Suprapubic skin (tissue), 4 donors: ENCODE data around the gene DPH7. TPM values are rescaled to one million over a fixed set of nuclear protein-coding genes. Genes with fewer than 3 reads are reported as not detected.
A peak's percentile ranks its signal among the peaks of the same experiment; 100 is the strongest.
"Not testable (repeated sequence)": the region's sequence is repeated elsewhere in the genome, so short reads cannot be mapped to it uniquely, and the experiment has no call there.

Source experiments
- DNase-seq, 2 donors: peaks; one replicate each; pipeline ENCODE4 v3.0.0-alpha.2; 2019; ENCODE audit warnings: low spot score in 2 of 2
- H3K27ac ChIP-seq: fragments of 200-600 bp; sonication (generic); one replicate; pipeline ENCODE4 v1.5.1; 2019
- H3K27me3 ChIP-seq: fragments of 200-600 bp; sonication (generic); one replicate; pipeline ENCODE4 v1.5.1; 2019
- H3K36me3 ChIP-seq: fragments of 200-600 bp; sonication (generic); one replicate; pipeline ENCODE4 v1.5.1; 2019
- H3K4me1 ChIP-seq: fragments of 200-600 bp; sonication (generic); one replicate; pipeline ENCODE4 v1.5.1; 2019
- H3K4me3 ChIP-seq: fragments of 200-600 bp; sonication (generic); one replicate; pipeline ENCODE4 v1.5.1; 2019; ENCODE audit warnings: mild to moderate bottlenecking
- H3K9me3 ChIP-seq: fragments of 200-600 bp; sonication (generic); one replicate; pipeline ENCODE4 v1.5.1; 2019
- CTCF ChIP-seq, 2 donors: fragments of 200-600 bp in 1 of 2; fragments of 450-650 bp in 1 of 2; sonication (generic) in 1 of 2; IDR thresholded peaks; one replicate each; pipeline ENCODE4 v1.5.1; 2016 to 2019; ENCODE audit warnings: antibody characterized with exemption in 2 of 2, mild to moderate bottlenecking in 1 of 2, moderate library complexity in 1 of 2
- EP300 ChIP-seq: sonication (generic); formaldehyde crosslinking; IDR thresholded peaks from one replicate; pipeline ENCODE4 v1.6.1; 2017; ENCODE audit warnings: antibody characterized with exemption
- POLR2A ChIP-seq, 2 donors: fragments of 450-650 bp; IDR thresholded peaks; one replicate each; pipeline ENCODE4 v1.6.1; 2017; ENCODE audit warnings: antibody characterized with exemption in 2 of 2, mild to moderate bottlenecking in 2 of 2, moderate library complexity in 2 of 2
- POLR2AphosphoS5 ChIP-seq, 3 donors: sonication (generic); formaldehyde crosslinking; IDR thresholded peaks; one replicate each; pipeline ENCODE4 v1.6.1; 2017; ENCODE audit warnings: antibody characterized with exemption in 3 of 3
- WGBS: methylation state at CpG from one replicate; pipeline ENCODE4 v1.1.5; 2018; 5-methylcytosine and 5-hydroxymethylcytosine counted together
- total RNA-seq, 4 donors: library from RNA; depleted of rRNA; stranded (reverse); fragments of >200 nt; gene quantifications; one replicate each; pipeline ENCODE4 v1.1.0, GENCODE V29; 2016

Gene DPH7
- total RNA-seq, 4 donors from 2014 or later, result 26.8 to 64.8 (median 34.1) TPM

DNA sequence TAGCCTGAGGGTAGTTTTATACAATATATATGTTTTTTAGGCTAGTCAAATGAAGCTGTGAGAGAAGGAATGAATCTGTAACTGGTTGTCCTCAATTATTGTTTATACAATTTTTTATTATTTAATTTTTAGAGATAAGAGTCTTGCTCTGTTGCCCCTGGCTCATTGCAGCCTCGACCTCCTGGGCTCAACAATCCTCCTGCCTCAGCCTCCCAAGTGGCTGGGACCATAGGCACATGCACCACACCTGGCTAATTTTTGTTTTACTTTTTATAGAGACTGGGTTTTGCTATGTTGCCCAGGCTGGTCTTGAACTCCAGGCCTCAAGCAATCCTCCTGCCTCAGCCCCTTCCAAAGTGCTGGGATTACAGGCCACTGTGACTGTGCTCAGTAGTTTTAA lies 24.4 kb downstream of the DPH7 start:
- no peak overlapping the region for H3K27ac ChIP-seq
- H3K9me3 ChIP-seq, result no peaks in the 10 kb centered on the region
- 76% methylated on average over 1 of the region's 1 CpG for WGBS
- peaks cover 38% of the 10 kb centered on the region for H3K36me3 ChIP-seq
- no peaks in the 10 kb centered on the region for H3K27me3 ChIP-seq
- no peak for TF ChIP-seq POLR2A (IDR thresholded peaks at IDR 0.05)
- no peak for TF ChIP-seq POLR2AphosphoS5 (IDR thresholded peaks at IDR 0.05)
- no peak for TF ChIP-seq CTCF (IDR thresholded peaks at IDR 0.05)
- no peak overlapping the region for H3K4me3 ChIP-seq
- peaks cover 21% of the 10 kb centered on the region for H3K4me1 ChIP-seq
- no peak for DNase-seq

- H3K4me1 ChIP-seq, result peaks cover 27% of the 10 kb centered on the region
- DNase-seq, H3K4me3 ChIP-seq, H3K27me3 ChIP-seq, H3K27ac ChIP-seq, H3K9me3 ChIP-seq: not testable (repeated sequence)
- 86% methylated on average over 10 of the region's 10 CpGs for WGBS
- H3K36me3 ChIP-seq, result peaks cover 34% of the 10 kb centered on the region
Measured at GRCh38 chr9:137553654-137554053, 25.1 kb downstream of the DPH7 start.

DNA sequence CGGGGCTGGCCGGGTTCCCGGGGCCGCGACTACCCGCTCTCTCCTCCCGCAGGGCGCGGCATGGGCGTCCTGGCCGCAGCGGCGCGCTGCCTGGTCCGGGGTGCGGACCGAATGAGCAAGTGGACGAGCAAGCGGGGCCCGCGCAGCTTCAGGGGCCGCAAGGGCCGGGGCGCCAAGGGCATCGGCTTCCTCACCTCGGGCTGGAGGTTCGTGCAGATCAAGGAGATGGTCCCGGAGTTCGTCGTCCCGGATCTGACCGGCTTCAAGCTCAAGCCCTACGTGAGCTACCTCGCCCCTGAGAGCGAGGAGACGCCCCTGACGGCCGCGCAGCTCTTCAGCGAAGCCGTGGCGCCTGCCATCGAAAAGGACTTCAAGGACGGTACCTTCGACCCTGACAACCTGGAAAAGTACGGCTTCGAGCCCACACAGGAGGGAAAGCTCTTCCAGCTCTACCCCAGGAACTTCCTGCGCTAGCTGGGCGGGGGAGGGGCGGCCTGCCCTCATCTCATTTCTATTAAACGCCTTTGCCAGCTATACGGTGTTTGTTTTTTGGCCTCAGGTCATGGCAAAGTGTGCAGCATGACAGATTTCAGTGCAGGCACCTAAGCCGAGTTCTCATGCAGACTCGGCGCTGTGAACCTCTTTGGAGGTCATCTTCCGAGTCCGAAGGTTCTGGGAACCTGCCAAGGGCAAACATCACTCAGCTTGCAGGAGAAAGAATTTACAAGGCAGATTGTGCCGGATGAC lies 26.5 kb downstream of the DPH7 start:
- no peaks in the 10 kb centered on the region for H3K9me3 ChIP-seq
- H3K4me1 ChIP-seq, result peaks cover 41% of the 10 kb centered on the region
- DNase-seq, result peak in 1 of 2 donors; percentile 75
- peak overlapping the region; percentile 95 for H3K4me3 ChIP-seq
- no peak for TF ChIP-seq POLR2AphosphoS5 (IDR thresholded peaks at IDR 0.05)
- TF ChIP-seq CTCF (IDR thresholded peaks at IDR 0.05), result no peak
- TF ChIP-seq POLR2A (IDR thresholded peaks at IDR 0.05), result no peak
- TF ChIP-seq EP300, result no peak
- no peaks in the 10 kb centered on the region for H3K27me3 ChIP-seq
- peak overlapping the region; percentile 90 for H3K27ac ChIP-seq
- 22% methylated on average over 23 of the region's 58 CpGs for WGBS
- peaks cover 20% of the 10 kb centered on the region for H3K36me3 ChIP-seq

DNA sequence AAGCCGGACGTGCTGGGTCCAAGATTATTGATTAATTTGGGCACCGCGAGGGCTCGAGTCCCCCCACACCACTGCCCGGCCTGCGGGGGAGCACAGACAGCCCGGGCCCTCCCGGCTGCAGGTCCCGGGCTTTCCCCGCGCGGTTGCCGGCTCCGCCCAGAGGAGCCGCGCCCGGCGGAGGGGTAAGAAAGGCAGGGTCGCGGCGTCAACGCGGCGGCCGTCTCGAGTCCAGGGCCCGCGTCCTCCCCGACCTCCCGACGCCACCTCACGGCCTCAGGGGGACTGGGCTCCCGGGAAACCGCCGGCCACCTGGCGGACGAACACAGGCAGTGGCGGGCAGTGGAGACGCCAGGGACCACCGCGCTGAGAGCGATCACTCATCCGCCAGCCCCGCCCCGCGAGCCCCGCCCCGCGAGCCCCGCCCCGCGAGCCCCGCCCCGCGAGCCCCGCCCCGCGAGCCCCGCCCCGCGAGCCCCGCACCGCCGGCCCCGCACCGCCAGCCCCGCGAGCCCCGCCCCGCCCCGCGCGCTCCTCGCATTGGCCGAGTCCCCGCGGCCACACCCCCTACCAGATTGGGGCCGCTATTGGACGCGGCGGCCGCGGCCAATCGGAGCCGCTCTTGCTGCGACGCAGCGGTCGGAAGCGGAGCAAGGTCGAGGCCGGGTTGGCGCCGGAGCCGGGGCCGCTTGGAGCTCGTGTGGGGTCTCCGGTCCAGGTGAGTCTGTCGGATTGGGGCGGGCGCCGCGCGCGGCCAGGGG lies 27.3 kb downstream of the DPH7 start, which contains the start of gene MRPL41:
Gene MRPL41 (plus strand): TSS at position 616 of the 758 bp plus-strand sequence. CDS start 203 bp downstream, outside the sequence.
- Histone ChIP-seq H3K4me1 (peaks cover 48% of the 10 kb centered on the region), H3K27ac (peak within 1 kb of the TSS; percentile 92)
- TF ChIP-seq POLR2A (IDR thresholded peaks at IDR 0.05), result peak in 1 of 2 donors; percentile 26
- TF ChIP-seq CTCF (IDR thresholded peaks at IDR 0.05), result peak; percentile 32 to 55
- TF ChIP-seq POLR2AphosphoS5 (IDR thresholded peaks at IDR 0.05), result no peak

DNA sequence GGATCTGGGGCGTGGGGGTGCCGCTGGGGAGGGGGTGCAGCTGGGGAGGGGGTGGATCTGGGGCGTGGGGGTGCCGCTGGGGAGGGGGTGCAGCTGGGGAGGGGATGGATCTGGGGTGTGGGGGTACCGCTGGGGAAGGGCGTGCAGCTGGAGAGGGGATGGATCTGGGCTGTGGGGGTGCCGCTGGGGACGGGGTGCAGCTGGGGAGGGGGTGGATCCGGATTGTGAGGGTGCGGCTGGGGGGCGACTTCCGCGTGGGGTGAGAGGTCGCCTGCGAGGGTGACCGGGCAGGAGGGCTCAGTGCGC lies 27.8 kb downstream of the DPH7 start:
- WGBS, result 0% methylated on average over 11 of the region's 17 CpGs
- H3K4me1 ChIP-seq, result peaks cover 48% of the 10 kb centered on the region

More for the DNA sequence above, 27.3 kb downstream of the DPH7 start, which contains the start of gene MRPL41:
- H3K4me3 ChIP-seq, result peak within 1 kb of the TSS; percentile 95
- H3K27me3 ChIP-seq, result no peaks in the 10 kb centered on the region
- WGBS, result 0% methylated on average over 2 of the region's 106 CpGs
- peak; percentile 90 to 91 for DNase-seq
- H3K36me3 ChIP-seq, result peaks cover 16% of the 10 kb centered on the region
- H3K9me3 ChIP-seq, result no peaks in the 10 kb centered on the region

GRCh38 chr9:137550231-137550621 lies 28.5 kb downstream of the DPH7 start, which contains the start of gene PNPLA7:
TSS of gene PNPLA7 (minus strand) at chr9:137550402. CDS start at chr9:137550197, 205 bp downstream.
- WGBS, result 8% methylated on average over 6 of the region's 13 CpGs

More for the DNA sequence above, 27.8 kb downstream of the DPH7 start:
- H3K27me3 ChIP-seq, H3K9me3 ChIP-seq, DNase-seq: not testable (repeated sequence)
- Histone ChIP-seq H3K36me3 (peaks cover 11% of the 10 kb centered on the region), H3K4me3 (peak overlapping the region; percentile 95), H3K27ac (peak overlapping the region; percentile 92)

More at GRCh38 chr9:137550231-137550621, 28.5 kb downstream of the DPH7 start, which contains the start of gene PNPLA7:
- peak within 1 kb of the TSS; percentile 95 for H3K4me3 ChIP-seq
- TF ChIP-seq CTCF (IDR thresholded peaks at IDR 0.05) (no peak), POLR2A (IDR thresholded peaks at IDR 0.05) (no peak), POLR2AphosphoS5 (IDR thresholded peaks at IDR 0.05) (no peak), EP300 (no peak)
- DNase-seq, result peak; percentile 95 to 96
- H3K36me3 ChIP-seq, result peaks cover 4% of the 10 kb centered on the region
- peak within 1 kb of the TSS; percentile 92 for H3K27ac ChIP-seq
- no peaks in the 10 kb centered on the region for H3K27me3 ChIP-seq
- H3K9me3 ChIP-seq, result no peaks in the 10 kb centered on the region
- peaks cover 48% of the 10 kb centered on the region for H3K4me1 ChIP-seq
